ENCODE data around the gene CACNA1G. TPM values are rescaled to one million over a fixed set of nuclear protein-coding genes. Genes with fewer than 3 reads are reported as not detected.

The CACNA1G gene
- total and polyA plus RNA-seq, 2 donors (not counting 3 experiments of a cell fraction or from before 2014, with no cell fraction given): not detected

GRCh38 chr17:50603340-50603739 lies 42.8 kb downstream of the CACNA1G start:
- Histone ChIP-seq H3K79me2 (ENCODE audit: control insufficient read depth, insufficient read depth, low read length) (no peaks in the 10 kb centered on the region), H3K9ac (replicated peaks; ENCODE audit: extremely low read depth, insufficient read depth, low read length) (no peak overlapping the region), H3K27ac (ENCODE audit: insufficient read depth, low read depth, low read length) (no peak overlapping the region), H3K4me1 (ENCODE audit: control insufficient read depth, extremely low read depth, insufficient read depth, low read length) (peaks cover 13% of the 10 kb centered on the region), H3K4me3 (replicated peaks in 1 of 3; ENCODE audit: insufficient read depth in 1 of 3, low read depth in 1 of 3, low read length in 3 of 3) (no peak overlapping the region), H3K9me3 (replicated peaks; ENCODE audit: control insufficient read depth, insufficient read depth, low read length) (no peaks in the 10 kb centered on the region), H3K4me2 (ENCODE audit: insufficient read depth, low read length) (no peak overlapping the region), H3K27me3 (ENCODE audit: control insufficient read depth in 2 of 2, insufficient read depth in 2 of 2, low read length in 2 of 2) (peaks cover 2 to 3% of the 10 kb centered on the region in 2 experiments), H2AFZ (ENCODE audit: low read depth, low read length) (no peak overlapping the region), H4K20me1 (replicated peaks; ENCODE audit: control insufficient read depth, extremely low read depth, insufficient read depth, low read length) (no peaks in the 10 kb centered on the region), H3K36me3 (ENCODE audit: control insufficient read depth in 2 of 2, extremely low read depth in 1 of 2, insufficient read depth in 2 of 2, low read length in 2 of 2) (no peaks in the 10 kb centered on the region), H3K9me1 (replicated peaks; ENCODE audit: control insufficient read depth, extremely low read depth, insufficient read depth, low read length) (no peaks in the 10 kb centered on the region)
- no peak for TF ChIP-seq FOS (IDR thresholded peaks at IDR 0.05; ENCODE audit: borderline replicate concordance, insufficient read depth, low read length)
- TF ChIP-seq, protein P1, sequence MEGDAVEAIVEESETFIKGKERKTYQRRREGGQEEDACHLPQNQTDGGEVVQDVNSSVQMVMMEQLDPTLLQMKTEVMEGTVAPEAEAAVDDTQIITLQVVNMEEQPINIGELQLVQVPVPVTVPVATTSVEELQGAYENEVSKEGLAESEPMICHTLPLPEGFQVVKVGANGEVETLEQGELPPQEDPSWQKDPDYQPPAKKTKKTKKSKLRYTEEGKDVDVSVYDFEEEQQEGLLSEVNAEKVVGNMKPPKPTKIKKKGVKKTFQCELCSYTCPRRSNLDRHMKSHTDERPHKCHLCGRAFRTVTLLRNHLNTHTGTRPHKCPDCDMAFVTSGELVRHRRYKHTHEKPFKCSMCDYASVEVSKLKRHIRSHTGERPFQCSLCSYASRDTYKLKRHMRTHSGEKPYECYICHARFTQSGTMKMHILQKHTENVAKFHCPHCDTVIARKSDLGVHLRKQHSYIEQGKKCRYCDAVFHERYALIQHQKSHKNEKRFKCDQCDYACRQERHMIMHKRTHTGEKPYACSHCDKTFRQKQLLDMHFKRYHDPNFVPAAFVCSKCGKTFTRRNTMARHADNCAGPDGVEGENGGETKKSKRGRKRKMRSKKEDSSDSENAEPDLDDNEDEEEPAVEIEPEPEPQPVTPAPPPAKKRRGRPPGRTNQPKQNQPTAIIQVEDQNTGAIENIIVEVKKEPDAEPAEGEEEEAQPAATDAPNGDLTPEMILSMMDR (IDR thresholded peaks at IDR 0.05; ENCODE audit: extremely low read depth in 1 of 2, insufficient read depth in 1 of 2, low read depth in 1 of 2, low read length in 2 of 2): peak in 1 of 2 donors; percentile 29
- intact Hi-C loops (cut with micrococcal nuclease) (loop anchor here (5.0 kb wide), 1 partner anchor 41 kb away; the partner anchor contains the start of gene CACNA1G), dilution Hi-C loops (cut with MboI; ENCODE audit: extremely low pct_ligation_motif_present, low sequenced_read_pairs) (no loop called here)
- CTCF ChIA-PET: no interaction called here
- POLR2A ChIA-PET: no interaction called here
- BruUV-seq (replicated peaks): no TSS peak
- DNase-seq (ENCODE audit: low read depth, low spot score): no peak
- FAIRE-seq: no peak

DNA sequence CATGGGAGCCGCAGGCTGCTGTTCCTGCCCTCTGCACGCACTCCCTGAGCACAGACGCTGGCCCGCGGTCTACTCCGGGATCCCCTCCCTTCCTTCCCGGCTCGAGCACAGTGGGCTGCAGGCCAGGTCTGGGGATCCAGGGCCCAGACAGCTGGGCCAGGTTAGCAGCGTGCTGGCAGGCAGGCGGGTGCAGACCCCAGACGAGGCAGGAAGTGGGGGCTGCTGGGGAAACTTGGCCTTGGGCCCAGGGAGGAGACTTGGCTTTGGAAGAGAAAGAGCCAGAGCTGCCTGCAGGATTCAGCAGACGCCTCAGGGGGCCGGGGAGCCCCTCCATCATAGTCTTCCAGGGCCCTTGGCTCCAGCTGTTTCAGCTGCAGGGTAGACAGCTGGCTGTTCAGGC lies 44.0 kb downstream of the CACNA1G start:
- FAIRE-seq (peak; percentile 70), DNase-seq (ENCODE audit: low read depth, low spot score) (peak; percentile 88)
- Histone ChIP-seq H3K4me3 (replicated peaks in 1 of 3; ENCODE audit: insufficient read depth in 1 of 3, low read depth in 1 of 3, low read length in 3 of 3) (no peak overlapping the region), H3K4me1 (ENCODE audit: control insufficient read depth, extremely low read depth, insufficient read depth, low read length) (peaks cover 13% of the 10 kb centered on the region), H3K27ac (ENCODE audit: insufficient read depth, low read depth, low read length) (no peak overlapping the region), H3K9me1 (replicated peaks; ENCODE audit: control insufficient read depth, extremely low read depth, insufficient read depth, low read length) (no peaks in the 10 kb centered on the region), H2AFZ (ENCODE audit: low read depth, low read length) (no peak overlapping the region), H3K9ac (replicated peaks; ENCODE audit: extremely low read depth, insufficient read depth, low read length) (no peak overlapping the region), H3K79me2 (ENCODE audit: control insufficient read depth, insufficient read depth, low read length) (no peaks in the 10 kb centered on the region), H3K9me3 (replicated peaks; ENCODE audit: control insufficient read depth, insufficient read depth, low read length) (no peaks in the 10 kb centered on the region), H3K4me2 (ENCODE audit: insufficient read depth, low read length) (no peak overlapping the region), H3K27me3 (ENCODE audit: control insufficient read depth in 2 of 2, insufficient read depth in 2 of 2, low read length in 2 of 2) (peaks cover 2 to 3% of the 10 kb centered on the region in 2 experiments), H3K36me3 (ENCODE audit: control insufficient read depth in 2 of 2, extremely low read depth in 1 of 2, insufficient read depth in 2 of 2, low read length in 2 of 2) (no peaks in the 10 kb centered on the region), H4K20me1 (replicated peaks; ENCODE audit: control insufficient read depth, extremely low read depth, insufficient read depth, low read length) (no peaks in the 10 kb centered on the region)
- no TSS peak for BruUV-seq (replicated peaks)
- ChIA-PET CTCF (interaction anchor here (1.1 to 2.9 kb wide), 4 partner anchors 15 to 90 kb away, joined by 3 to 22 read pairs (median 8); no protein-coding TSS in a partner anchor), POLR2A (no interaction called here)
- intact Hi-C loops (cut with micrococcal nuclease): loop anchor here (5.0 kb wide), 1 partner anchor 42 kb away; the partner anchor contains the start of gene CACNA1G
- dilution Hi-C loops (cut with MboI; ENCODE audit: extremely low pct_ligation_motif_present, low sequenced_read_pairs): no loop called here
- peak; percentile 55 for TF ChIP-seq POLR2AphosphoS5 (IDR thresholded peaks at IDR 0.05; ENCODE audit: insufficient read depth, low read depth, low read length)
- TF ChIP-seq MYC (IDR thresholded peaks at IDR 0.05; ENCODE audit: low read depth, low read length): no peak

Measured in endothelial cell of umbilical vein (primary cell).